Ectodermal cell (in vitro differentiated cells): ENCODE measurements around the gene ZNF236.
"Not testable (repeated sequence)": the region's sequence is repeated elsewhere in the genome, so short reads cannot be mapped to it uniquely, and the experiment has no call there.

Experiments
- H3K27ac ChIP-seq: 2 replicates; pipeline ENCODE4 v1.7.0; 2013; ENCODE audit warnings: mild to moderate bottlenecking, low read depth, low read length; ENCODE audit not compliant: insufficient read depth, poor library complexity, severe bottlenecking
- H3K27me3 ChIP-seq: 2 replicates; pipeline ENCODE4 v1.7.0; 2013; ENCODE audit warnings: mild to moderate bottlenecking, low read length; ENCODE audit not compliant: insufficient read depth, control insufficient read depth, poor library complexity, severe bottlenecking
- H3K36me3 ChIP-seq: one replicate; pipeline ENCODE4 v1.7.0; 2013; ENCODE audit warnings: low read length; ENCODE audit not compliant: control insufficient read depth, insufficient read depth
- H3K4me1 ChIP-seq: one replicate; pipeline ENCODE4 v1.7.0; 2013; ENCODE audit warnings: low read length; ENCODE audit not compliant: control insufficient read depth, insufficient read depth
- H3K4me3 ChIP-seq: 2 replicates; pipeline ENCODE4 v1.7.0; 2013; ENCODE audit warnings: low read depth, low read length, control low read depth; ENCODE audit not compliant: insufficient read depth
- H3K9me3 ChIP-seq: 2 replicates; pipeline ENCODE4 v1.7.0; 2013; ENCODE audit warnings: mild to moderate bottlenecking, low read length, moderate library complexity; ENCODE audit not compliant: control insufficient read depth
- WGBS, 2 experiments: methylation state at CpG; one replicate each; pipeline ENCODE4 v1.1.7; 2013; ENCODE audit warnings: missing lambda C conversion rate in 2 of 2; 5-methylcytosine and 5-hydroxymethylcytosine counted together

The ZNF236 gene

DNA sequence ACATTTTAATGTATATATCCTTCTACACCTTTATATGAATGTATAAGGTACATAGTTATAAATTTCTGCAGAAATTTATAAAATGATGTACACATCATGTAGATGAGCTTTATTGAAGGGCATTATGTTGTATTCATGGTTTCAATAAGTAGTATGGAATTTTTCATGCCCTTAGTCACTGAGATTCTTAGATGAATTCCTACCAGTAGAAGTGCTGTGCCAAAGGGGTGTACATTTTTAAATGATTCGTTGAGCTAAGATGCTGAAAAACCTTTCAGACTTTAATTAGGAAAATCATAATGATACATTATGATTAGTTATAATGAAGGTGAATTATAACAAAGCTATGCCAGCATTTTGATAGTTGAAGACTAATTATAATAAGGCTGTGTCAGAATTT, 115.2 kb downstream of the ZNF236 start:
- Histone ChIP-seq H3K27me3 (no peaks in the 10 kb centered on the region), H3K4me1 (no peaks in the 10 kb centered on the region), H3K9me3 (no peaks in the 10 kb centered on the region), H3K36me3 (peaks cover 5% of the 10 kb centered on the region), H3K4me3 (no peak overlapping the region), H3K27ac (no peak overlapping the region)
- 83% methylated on average over 1 of the region's 1 CpG; no CpG with 5 or more reads in 1 of the 2 experiments for WGBS, 2 experiments

- peaks cover 5% of the 10 kb centered on the region for H3K36me3 ChIP-seq
- WGBS, 2 experiments, result 92 to 96% methylated on average over 12 of the region's 12 CpGs
Observed at GRCh38 chr18:76938619-76939018, 116.3 kb downstream of the ZNF236 start.

DNA sequence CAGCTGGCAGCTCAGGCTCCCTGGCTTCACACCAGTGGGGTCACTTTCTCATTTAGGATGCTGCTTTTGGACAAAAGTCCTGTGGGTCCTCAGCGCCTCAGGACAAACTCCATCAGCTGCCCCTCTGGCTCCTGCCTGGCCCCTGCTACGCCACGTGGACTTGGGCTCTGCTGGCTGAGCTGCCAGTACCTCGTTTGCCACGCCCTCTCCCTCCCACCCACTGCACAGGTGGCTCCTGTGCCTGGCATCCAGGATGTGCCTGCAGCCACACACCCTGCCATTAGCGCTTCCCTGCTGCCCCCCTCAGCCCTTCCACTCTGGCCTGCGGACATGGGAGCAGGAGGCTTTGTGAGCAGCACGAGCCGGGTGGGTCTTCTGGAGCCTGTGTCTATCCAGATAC, 118.9 kb downstream of the ZNF236 start:
- 94 to 95% methylated on average over 9 of the region's 9 CpGs for WGBS, 2 experiments

More at GRCh38 chr18:76938619-76939018, 116.3 kb downstream of the ZNF236 start:
- Histone ChIP-seq H3K4me1 (no peaks in the 10 kb centered on the region), H3K27me3 (no peaks in the 10 kb centered on the region), H3K9me3 (no peaks in the 10 kb centered on the region), H3K27ac (no peak overlapping the region), H3K4me3 (no peak overlapping the region)

DNA sequence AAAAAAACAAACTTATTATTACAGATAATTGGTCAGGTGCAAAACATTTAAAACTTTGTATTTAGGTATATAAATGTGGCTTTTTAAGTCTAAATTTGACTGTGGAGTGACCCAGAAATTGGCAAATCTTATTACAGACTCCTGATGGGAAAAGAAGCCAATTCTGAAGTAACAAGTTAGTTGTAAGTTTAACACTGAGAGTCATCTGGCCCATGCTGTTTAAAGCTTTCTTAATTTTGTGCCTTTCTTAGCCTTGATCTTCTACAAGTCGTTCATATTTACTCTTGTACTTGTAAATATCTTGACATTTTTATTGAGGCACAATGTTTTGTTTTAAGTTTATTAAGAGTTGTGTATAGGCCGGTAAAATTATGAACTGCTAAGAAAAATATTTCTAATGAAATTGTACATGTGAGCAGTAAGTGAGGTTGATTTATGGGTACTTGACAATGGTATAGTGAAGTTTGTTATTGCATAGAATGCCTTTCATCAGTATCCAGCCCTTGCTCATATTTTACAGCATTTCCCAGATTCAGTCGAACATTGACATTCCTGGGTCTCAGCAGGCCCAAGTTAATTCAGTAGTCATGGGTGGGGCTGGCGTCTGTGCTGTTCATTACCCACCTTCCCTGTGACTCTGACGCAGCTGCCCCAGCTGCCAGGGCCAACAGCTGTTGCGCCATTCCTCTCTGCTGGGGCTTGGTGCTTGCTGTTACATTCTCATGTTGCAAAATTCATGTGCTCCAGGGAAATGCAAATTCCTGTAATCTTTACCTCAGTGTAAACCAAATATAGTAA, 121.4 kb downstream of the ZNF236 start:
- Histone ChIP-seq H3K9me3 (no peaks in the 10 kb centered on the region), H3K27me3 (no peaks in the 10 kb centered on the region), H3K4me1 (no peaks in the 10 kb centered on the region), H3K4me3 (no peak overlapping the region), H3K36me3 (peaks cover 5% of the 10 kb centered on the region), H3K27ac (no peak overlapping the region)
- 94 to 95% methylated on average over 5 to 6 of the region's 6 CpGs for WGBS, 2 experiments

More for the DNA sequence above, 118.9 kb downstream of the ZNF236 start:
- Histone ChIP-seq H3K4me1 (no peaks in the 10 kb centered on the region), H3K27me3 (no peaks in the 10 kb centered on the region), H3K4me3 (no peak overlapping the region), H3K27ac (no peak overlapping the region), H3K9me3 (no peaks in the 10 kb centered on the region), H3K36me3 (peaks cover 5% of the 10 kb centered on the region)

DNA sequence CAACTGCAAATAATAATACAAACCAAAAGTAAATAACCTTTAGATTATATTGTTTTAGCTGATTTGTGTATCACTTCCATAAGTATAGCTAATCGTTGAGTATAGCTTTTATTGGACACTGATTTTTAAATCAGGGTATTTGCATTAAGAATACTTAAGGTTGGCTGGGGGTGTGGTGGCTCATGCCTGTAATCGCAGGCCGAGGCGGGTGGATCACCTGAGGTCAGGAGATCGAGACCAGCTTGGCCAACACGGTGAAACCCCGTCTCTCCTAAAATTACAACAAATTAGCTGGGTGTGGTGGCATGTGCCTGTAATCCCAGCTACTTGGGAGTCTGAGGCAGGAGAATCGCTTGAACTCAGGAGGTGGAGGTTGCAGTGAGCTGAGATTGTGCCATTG, 122.0 kb downstream of the ZNF236 start:
- H3K4me1 ChIP-seq, H3K36me3 ChIP-seq, H3K9me3 ChIP-seq, H3K27ac ChIP-seq, H3K27me3 ChIP-seq, H3K4me3 ChIP-seq: not testable (repeated sequence)
- WGBS, 2 experiments, result 90 to 92% methylated on average over 8 of the region's 8 CpGs

DNA sequence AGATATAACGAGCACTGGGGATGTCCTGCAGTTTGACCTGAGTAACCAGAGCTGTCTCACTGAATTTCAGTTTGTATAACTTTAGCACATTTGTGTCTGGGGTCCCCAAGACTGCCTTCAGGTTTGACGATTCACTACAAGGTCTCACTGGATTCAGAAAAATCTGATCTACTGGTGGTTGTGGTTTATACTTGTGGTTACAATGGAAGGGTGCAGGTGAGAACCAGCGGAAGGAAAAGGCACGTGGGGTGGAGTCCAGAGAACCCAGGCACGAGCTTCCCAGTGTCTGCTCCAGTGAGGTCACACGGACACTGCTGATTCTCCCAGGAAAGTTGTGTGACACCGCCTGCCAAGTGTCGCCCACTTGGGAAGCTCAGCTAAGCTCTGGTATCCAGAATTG, 126.0 kb downstream of the ZNF236 start:
- H3K27me3 ChIP-seq, result no peaks in the 10 kb centered on the region
- H3K4me3 ChIP-seq, result no peak overlapping the region
- WGBS, 2 experiments, result 96% methylated on average over 8 of the region's 8 CpGs
- H3K36me3 ChIP-seq, result no peaks in the 10 kb centered on the region
- no peaks in the 10 kb centered on the region for H3K4me1 ChIP-seq
- no peak overlapping the region for H3K27ac ChIP-seq
- H3K9me3 ChIP-seq, result no peaks in the 10 kb centered on the region

DNA sequence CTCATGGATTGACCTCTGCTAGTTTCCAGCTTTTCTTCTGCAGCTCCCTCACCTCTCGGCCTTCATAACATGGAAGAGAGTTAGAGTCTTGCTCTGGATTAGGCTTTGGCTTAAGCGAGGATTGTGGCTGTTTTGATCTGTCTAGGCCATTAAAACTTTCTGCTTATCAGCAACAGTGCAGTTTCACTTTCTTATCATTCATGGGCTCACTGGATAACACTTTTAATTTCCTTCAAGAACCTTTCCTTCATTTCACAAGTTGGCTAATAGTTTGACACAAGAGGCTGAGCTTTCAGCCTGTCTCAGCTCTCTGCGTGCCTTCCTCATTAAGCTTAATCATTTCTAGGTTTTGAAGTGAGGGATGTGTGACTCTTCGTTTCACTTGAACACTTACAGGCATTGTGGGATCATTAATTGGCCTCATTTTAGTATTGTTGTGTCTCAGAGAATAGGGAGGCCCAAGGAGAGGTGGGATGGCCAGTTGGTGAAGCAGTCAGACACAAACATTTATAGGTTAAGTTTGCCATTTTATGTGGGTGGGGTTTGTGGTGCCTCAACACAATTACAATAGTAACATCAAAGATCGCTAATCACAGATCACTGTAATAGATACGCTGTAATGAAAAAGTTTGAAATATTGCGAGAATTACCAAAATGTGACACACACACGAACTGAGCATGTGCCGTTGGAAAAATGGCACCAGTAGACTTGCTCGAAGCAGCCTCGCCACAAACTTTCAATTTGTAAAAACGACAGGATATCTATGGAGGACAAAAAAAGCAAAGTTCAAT, 129.3 kb downstream of the ZNF236 start:
- Histone ChIP-seq H3K27me3 (no peaks in the 10 kb centered on the region), H3K4me3 (no peak overlapping the region), H3K27ac (no peak overlapping the region), H3K4me1 (no peaks in the 10 kb centered on the region), H3K9me3 (no peaks in the 10 kb centered on the region), H3K36me3 (no peaks in the 10 kb centered on the region)
- WGBS, 2 experiments, result 92 to 96% methylated on average over 12 of the region's 12 CpGs

DNA sequence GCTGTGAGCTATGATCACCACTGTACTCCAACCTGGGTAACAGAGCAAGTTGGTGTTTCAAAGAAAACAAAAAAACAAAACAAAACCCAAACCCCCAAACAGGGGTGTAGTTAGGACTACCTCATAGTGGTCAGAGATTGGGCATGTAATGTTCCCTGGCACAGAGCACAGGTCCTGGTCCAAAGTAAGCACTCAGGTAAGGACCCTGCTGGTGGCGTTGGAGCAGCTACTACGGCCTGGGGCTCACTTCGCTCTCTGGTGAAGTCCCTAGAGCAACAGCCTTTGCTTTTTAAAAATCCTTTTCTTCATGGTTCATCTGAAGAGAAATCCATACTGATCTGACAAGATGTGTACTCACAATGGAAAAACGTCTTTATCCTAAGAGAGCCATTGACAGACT, 130.4 kb downstream of the ZNF236 start:
- Histone ChIP-seq H3K4me3 (no peak overlapping the region), H3K27ac (no peak overlapping the region), H3K4me1 (no peaks in the 10 kb centered on the region), H3K36me3 (no peaks in the 10 kb centered on the region), H3K27me3 (no peaks in the 10 kb centered on the region), H3K9me3 (no peaks in the 10 kb centered on the region)
- 91 to 95% methylated on average over 4 of the region's 4 CpGs for WGBS, 2 experiments

DNA sequence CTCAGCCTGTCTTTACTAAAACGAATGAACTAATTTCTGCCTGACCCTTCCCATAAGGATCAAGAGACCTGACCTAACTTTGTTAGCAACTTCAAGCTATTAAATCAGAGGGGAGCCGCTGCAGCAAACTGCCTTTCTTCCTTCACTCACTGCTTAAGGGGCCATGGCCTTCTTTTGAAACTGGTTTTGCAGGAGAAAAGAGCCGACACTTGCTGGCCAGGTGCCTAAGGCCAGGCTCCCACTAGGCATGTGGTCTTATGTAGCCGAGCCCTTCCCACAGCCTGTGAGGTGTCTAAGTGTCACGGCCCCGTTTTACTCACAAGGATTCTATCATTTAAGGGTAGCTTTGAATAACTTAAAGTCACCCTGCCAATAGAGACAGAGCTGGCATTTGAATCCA, 130.8 kb downstream of the ZNF236 start:
- Histone ChIP-seq H3K36me3 (no peaks in the 10 kb centered on the region), H3K9me3 (no peaks in the 10 kb centered on the region), H3K27me3 (no peaks in the 10 kb centered on the region), H3K27ac (no peak overlapping the region), H3K4me3 (no peak overlapping the region), H3K4me1 (no peaks in the 10 kb centered on the region)
- 84 to 89% methylated on average over 6 of the region's 6 CpGs for WGBS, 2 experiments

- no peak overlapping the region for H3K27ac ChIP-seq
- no peak overlapping the region for H3K4me3 ChIP-seq
- WGBS, 2 experiments, result 94 to 96% methylated on average over 11 to 12 of the region's 12 CpGs
- H3K36me3 ChIP-seq, result no peaks in the 10 kb centered on the region
- H3K27me3 ChIP-seq, result no peaks in the 10 kb centered on the region
- H3K9me3 ChIP-seq, result no peaks in the 10 kb centered on the region
- no peaks in the 10 kb centered on the region for H3K4me1 ChIP-seq
Observed at GRCh38 chr18:76953583-76954233, 131.4 kb downstream of the ZNF236 start.
